Right lobe of liver (tissue), 4 donors: ENCODE measurements around the gene VANGL1.

Experiments
- CTCF ChIP-seq, 4 donors: fragments of 200-600 bp in 3 of 4; fragments of 450-650 bp in 1 of 4; IDR thresholded peaks; one replicate each; pipeline versions ENCODE4 v1.5.1 to v1.8.0; 2016 to 2022; ENCODE audit warnings: antibody characterized with exemption in 4 of 4, mild to moderate bottlenecking in 2 of 4
- POLR2A ChIP-seq: fragments of 450-650 bp; IDR thresholded peaks from one replicate; pipeline ENCODE4 v1.6.1; 2017; ENCODE audit warnings: antibody characterized with exemption, mild to moderate bottlenecking
- donor health status: DM: no; HTN: no; CAD: no.
- donor health status: DM: no; HTN: no; CAD: no.
- donor health status: DM: no; HTN: yes; CAD: no.

- TF ChIP-seq CTCF (IDR thresholded peaks at IDR 0.05), result no peak
- no peak for TF ChIP-seq POLR2A
Observed at GRCh38 chr1:115672224-115673009, 30.6 kb downstream of the VANGL1 start.
